ENCODE data around the gene CTSL.

The CTSL gene

DNA sequence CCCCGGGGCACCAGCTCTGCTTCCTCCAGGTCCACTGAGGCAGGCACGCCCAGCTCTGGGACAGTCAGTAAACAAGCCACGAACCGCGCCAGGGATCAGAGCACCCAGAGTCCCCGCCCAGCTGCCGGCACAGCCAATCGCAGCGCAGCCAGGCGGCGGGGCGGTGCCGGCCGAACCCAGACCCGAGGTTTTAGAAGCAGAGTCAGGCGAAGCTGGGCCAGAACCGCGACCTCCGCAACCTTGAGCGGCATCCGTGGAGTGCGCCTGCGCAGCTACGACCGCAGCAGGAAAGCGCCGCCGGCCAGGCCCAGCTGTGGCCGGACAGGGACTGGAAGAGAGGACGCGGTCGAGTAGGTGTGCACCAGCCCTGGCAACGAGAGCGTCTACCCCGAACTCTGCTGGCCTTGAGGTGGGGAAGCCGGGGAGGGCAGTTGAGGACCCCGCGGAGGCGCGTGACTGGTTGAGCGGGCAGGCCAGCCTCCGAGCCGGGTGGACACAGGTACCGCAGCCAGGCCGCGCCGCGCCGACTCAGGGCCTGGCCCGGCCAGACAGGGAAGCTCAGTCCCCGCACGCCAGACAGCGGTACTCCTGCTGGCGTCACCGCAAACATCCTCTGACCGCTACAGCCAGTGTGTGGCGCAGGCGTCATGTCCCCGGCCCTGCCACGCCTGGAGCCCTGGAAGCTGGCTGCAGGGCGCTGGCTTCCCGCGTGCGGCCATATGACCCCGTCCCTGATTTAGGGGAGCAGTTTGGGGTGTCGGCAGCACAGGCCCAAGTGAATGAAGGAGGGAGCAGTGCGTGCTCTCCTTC lies at the start of gene CTSL:
TSS of gene CTSL (plus strand) at position 220 of the 810 bp plus-strand sequence. CDS start 1,485 bp downstream, outside the sequence.
- TF ChIP-seq, protein P1, sequence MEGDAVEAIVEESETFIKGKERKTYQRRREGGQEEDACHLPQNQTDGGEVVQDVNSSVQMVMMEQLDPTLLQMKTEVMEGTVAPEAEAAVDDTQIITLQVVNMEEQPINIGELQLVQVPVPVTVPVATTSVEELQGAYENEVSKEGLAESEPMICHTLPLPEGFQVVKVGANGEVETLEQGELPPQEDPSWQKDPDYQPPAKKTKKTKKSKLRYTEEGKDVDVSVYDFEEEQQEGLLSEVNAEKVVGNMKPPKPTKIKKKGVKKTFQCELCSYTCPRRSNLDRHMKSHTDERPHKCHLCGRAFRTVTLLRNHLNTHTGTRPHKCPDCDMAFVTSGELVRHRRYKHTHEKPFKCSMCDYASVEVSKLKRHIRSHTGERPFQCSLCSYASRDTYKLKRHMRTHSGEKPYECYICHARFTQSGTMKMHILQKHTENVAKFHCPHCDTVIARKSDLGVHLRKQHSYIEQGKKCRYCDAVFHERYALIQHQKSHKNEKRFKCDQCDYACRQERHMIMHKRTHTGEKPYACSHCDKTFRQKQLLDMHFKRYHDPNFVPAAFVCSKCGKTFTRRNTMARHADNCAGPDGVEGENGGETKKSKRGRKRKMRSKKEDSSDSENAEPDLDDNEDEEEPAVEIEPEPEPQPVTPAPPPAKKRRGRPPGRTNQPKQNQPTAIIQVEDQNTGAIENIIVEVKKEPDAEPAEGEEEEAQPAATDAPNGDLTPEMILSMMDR (IDR thresholded peaks at IDR 0.05) = no peak
- Histone ChIP-seq H3K4me3 (ENCODE audit: low read depth in 1 of 2, low read length in 1 of 2) (peak within 1 kb of the TSS; percentile 25 to 42), H3K27me3 (peaks cover 70% of the 10 kb centered on the region), H3K36me3 (no peaks in the 10 kb centered on the region), H3K9me3 (no peaks in the 10 kb centered on the region), H3K4me1 (ENCODE audit: control insufficient read depth in 1 of 2, insufficient read depth in 1 of 2, low read depth in 1 of 2, low read length in 1 of 2) (peaks cover 5 to 12% of the 10 kb centered on the region in 2 experiments), H3K27ac (no peak within 1 kb of the TSS)

DNA sequence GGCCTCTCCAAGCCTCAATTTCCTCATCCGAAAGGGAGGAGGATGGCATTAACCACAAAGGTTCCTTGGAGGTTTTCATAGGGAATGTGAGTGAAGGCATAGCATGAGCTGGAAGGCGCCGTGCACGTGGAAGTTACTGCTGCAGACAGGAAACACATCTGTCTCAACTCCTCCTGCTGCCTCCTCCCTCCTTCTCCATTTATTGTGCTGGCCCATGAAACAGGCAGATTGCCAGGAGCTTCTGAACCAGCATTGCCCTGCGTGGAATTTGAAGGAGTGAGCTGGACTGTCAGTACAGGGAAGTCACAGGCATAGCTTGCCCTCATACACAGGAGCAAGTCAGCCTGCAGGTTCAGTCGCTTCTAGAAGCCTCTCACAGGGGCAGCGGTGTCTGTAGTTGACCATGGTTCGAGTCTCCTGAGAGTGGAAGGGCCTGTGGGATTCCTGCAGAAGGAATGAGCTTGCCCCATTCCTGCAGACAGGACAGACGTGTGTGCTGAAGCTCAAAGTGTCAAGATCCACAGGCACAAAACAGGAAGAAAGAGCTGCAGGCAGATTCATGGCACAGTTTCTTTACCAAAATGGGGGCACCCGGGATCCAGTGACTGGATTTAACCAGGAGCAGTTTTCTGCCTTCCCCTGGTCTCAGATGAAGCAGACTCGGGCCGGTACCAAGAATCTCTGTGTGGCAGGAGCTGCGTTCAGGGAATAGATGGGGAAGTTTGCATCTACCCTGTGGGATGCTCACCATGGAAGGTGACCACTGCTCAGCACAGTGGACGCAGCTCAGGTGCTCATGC lies 48.7 kb upstream of the CTSL start:
- Histone ChIP-seq H3K4me3 (ENCODE audit: low read depth in 1 of 2, low read length in 1 of 2) (no peak overlapping the region), H3K27ac (no peak overlapping the region), H3K4me1 (ENCODE audit: control insufficient read depth in 1 of 2, insufficient read depth in 1 of 2, low read depth in 1 of 2, low read length in 1 of 2) (peaks cover 0 to 7% of the 10 kb centered on the region in 2 experiments), H3K9me3 (no peaks in the 10 kb centered on the region), H3K36me3 (peaks cover 9% of the 10 kb centered on the region), H3K27me3 (no peaks in the 10 kb centered on the region)
- TF ChIP-seq, protein P1 (IDR thresholded peaks at IDR 0.05) = no peak

DNA sequence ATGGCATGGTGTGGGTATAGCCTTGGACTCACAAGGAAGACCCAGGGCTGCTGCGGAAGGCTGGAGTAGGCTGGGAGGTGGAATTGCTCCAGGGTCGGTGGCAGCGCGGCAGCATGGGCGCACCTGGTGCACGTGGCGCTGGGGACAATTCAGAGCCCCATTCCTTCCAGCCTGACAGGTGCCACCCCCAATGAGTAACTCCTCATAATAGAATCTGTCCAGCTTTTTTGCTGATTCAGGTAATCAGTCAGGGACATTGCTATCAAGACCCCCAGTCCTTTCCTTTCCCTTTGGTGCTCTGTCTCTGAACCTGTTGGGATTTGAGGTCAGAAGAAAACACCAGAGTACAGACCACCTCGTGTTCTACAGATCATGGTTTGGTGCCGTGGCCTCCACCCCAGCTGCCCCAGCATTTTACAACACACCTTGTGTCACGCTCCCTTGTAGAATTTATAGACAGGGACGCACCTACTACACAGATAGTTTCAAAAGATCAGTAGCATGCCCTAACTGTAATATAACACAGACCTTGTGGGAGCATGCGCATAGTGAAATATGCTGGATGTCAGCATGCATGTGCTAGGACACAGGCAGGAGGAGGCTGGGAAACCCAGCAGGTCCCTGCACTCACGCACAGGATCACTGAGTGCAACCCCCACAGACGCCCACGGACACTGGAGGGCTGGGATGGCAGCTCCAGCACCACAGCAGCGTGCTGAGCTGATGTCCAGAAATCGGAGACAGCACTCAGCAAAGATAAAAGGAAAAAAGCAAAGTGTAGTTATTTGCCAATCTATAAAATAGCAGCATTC lies 47.9 kb upstream of the CTSL start:
- Histone ChIP-seq H3K4me3 (ENCODE audit: low read depth in 1 of 2, low read length in 1 of 2) (no peak overlapping the region), H3K27me3 (no peaks in the 10 kb centered on the region), H3K4me1 (ENCODE audit: control insufficient read depth in 1 of 2, insufficient read depth in 1 of 2, low read depth in 1 of 2, low read length in 1 of 2) (peaks cover 0 to 7% of the 10 kb centered on the region in 2 experiments), H3K36me3 (peaks cover 12% of the 10 kb centered on the region), H3K9me3 (no peaks in the 10 kb centered on the region), H3K27ac (no peak overlapping the region)
- TF ChIP-seq, protein P1 (IDR thresholded peaks at IDR 0.05) = no peak

DNA sequence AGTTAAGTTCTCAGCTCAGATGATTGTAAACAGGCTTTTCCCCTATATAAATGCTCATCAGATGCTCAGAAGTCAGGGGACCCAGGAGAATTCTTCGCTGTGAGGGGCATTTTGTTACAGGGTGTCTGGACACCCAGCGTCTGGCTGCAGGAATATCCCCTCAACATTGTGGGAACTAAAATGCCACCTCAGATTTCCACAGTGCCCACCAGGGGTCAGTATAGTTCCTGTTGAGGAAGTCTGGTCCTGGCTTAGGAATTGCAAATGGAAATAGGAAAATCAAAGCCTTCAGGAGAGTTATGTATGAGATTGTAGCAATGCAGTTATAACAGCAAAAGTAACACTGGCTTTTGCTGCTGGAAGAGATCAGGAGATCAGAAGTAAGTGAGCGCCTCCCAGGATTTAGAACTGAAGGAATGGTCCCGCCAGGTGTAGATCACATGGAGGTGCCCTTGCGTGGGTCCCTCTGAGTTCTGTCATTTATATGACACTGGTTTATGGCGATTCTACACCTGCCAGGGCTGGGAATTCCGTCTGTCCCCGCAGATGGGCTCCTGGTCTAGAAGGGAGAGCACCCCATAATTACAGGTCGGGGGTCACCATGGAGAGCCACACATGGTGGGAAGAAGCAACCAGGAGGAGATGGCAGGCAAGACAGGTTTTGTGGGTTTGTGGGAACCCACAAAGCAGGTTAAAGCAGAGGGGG lies 47.1 kb upstream of the CTSL start:
- TF ChIP-seq, protein P1 (IDR thresholded peaks at IDR 0.05) = peak; percentile 12
- Histone ChIP-seq H3K27ac (no peak overlapping the region), H3K9me3 (no peaks in the 10 kb centered on the region), H3K4me3 (ENCODE audit: low read depth in 1 of 2, low read length in 1 of 2) (no peak overlapping the region), H3K4me1 (ENCODE audit: control insufficient read depth in 1 of 2, insufficient read depth in 1 of 2, low read depth in 1 of 2, low read length in 1 of 2) (peaks cover 0 to 7% of the 10 kb centered on the region in 2 experiments), H3K36me3 (peaks cover 12% of the 10 kb centered on the region), H3K27me3 (no peaks in the 10 kb centered on the region)
